HEK293T (cell line): Measurements from ENCODE around the gene C5orf24.
"Not testable (repeated sequence)": the region's sequence is repeated elsewhere in the genome, so short reads cannot be mapped to it uniquely, and the experiment has no call there.

Experiments
- CTCF ChIA-PET: fragments of 350-600 bp; formaldehyde crosslinking; extraction: SDS; loops from one replicate; lab custom pipeline; 2021; ENCODE audit warnings: antibody characterized with exemption, inconsistent platforms; lab: Yijun Ruan, JAX
- POLR2A ChIA-PET: fragments of 350-600 bp; formaldehyde crosslinking; extraction: SDS; loops from one replicate; lab custom pipeline; 2020; ENCODE audit warnings: antibody characterized with exemption, inconsistent platforms; lab: Yijun Ruan, JAX
- DNase-seq: peaks from one replicate; pipeline ENCODE4 v3.0.0; 2012; ENCODE audit warnings: mixed read lengths; ENCODE audit errors: extremely low spot score
- ARNT ChIP-seq: fragments of 450-650 bp; IDR thresholded peaks from 2 replicates; pipeline ENCODE4 v1.6.1; 2017; ENCODE audit warnings: mild to moderate bottlenecking
- BHLHE40 ChIP-seq: fragments of 450-650 bp; IDR thresholded peaks from 2 replicates; pipeline ENCODE4 v1.6.1; 2016; ENCODE audit warnings: mild to moderate bottlenecking, moderate library complexity, borderline replicate concordance
- CTBP1 ChIP-seq: fragments of 450-650 bp; IDR thresholded peaks from 2 replicates; pipeline ENCODE4 v1.6.1; 2016; ENCODE audit warnings: borderline replicate concordance
- ELF4 ChIP-seq: fragments of 450-650 bp; IDR thresholded peaks from 2 replicates; pipeline ENCODE4 v1.6.1; 2017; ENCODE audit warnings: antibody characterized with exemption
- FOXA1 ChIP-seq: fragments of 450-650 bp; IDR thresholded peaks from 2 replicates; pipeline ENCODE4 v1.6.1; 2016; ENCODE audit warnings: mild to moderate bottlenecking
- FOXK2 ChIP-seq: fragments of 450-650 bp; IDR thresholded peaks from 2 replicates; pipeline ENCODE4 v1.6.1; 2016; ENCODE audit warnings: mild to moderate bottlenecking
- FOXM1 ChIP-seq: fragments of 450-650 bp; IDR thresholded peaks from 2 replicates; pipeline ENCODE4 v1.6.1; 2017; ENCODE audit warnings: mild to moderate bottlenecking, borderline replicate concordance
- HDGF ChIP-seq: fragments of 450-650 bp; IDR thresholded peaks from 2 replicates; pipeline ENCODE4 v1.6.1; 2017; ENCODE audit warnings: antibody characterized with exemption, borderline replicate concordance
- L3MBTL2 ChIP-seq: fragments of 450-650 bp; conservative IDR thresholded peaks from 2 replicates; pipeline ENCODE4 v1.6.1; 2016; ENCODE audit warnings: mild to moderate bottlenecking
- LEF1 ChIP-seq: fragments of 450-650 bp; IDR thresholded peaks from 2 replicates; pipeline ENCODE4 v1.6.1; 2017; ENCODE audit warnings: mild to moderate bottlenecking, borderline replicate concordance
- NFRKB ChIP-seq: fragments of 450-650 bp; IDR thresholded peaks from 2 replicates; pipeline ENCODE4 v1.6.1; 2016; ENCODE audit warnings: mild to moderate bottlenecking, moderate library complexity
- PKNOX1 ChIP-seq: fragments of 450-650 bp; IDR thresholded peaks from 2 replicates; pipeline ENCODE4 v1.6.1; 2016
- SP1 ChIP-seq: fragments of 450-650 bp; IDR thresholded peaks from 2 replicates; pipeline ENCODE4 v1.6.1; 2017
- SUZ12 ChIP-seq: fragments of 450-650 bp; IDR thresholded peaks from 2 replicates; pipeline ENCODE4 v1.6.1; 2016; ENCODE audit warnings: mild to moderate bottlenecking
- TARDBP ChIP-seq: fragments of 450-650 bp; IDR thresholded peaks from 2 replicates; pipeline ENCODE4 v1.6.1; 2016
- ZNF384 ChIP-seq: fragments of 450-650 bp; IDR thresholded peaks from 2 replicates; pipeline ENCODE4 v1.6.1; 2016

Gene C5orf24

GRCh38 chr5:134873987-134874830 is 28.4 kb downstream of the C5orf24 start, which contains the start of gene TXNDC15:
Gene TXNDC15 (plus strand): TSS chr5:134874371. CDS start chr5:134874428, 57 bp downstream.
- CTCF ChIA-PET: interaction anchor here (0.5 to 1.1 kb wide), 2 partner anchors 15 to 31 kb away, joined by 4 to 7 read pairs; partner anchors contain the start of gene PCBD2
- peak; percentile 87 for DNase-seq
- POLR2A ChIA-PET: interaction anchor here (0.7 to 2.6 kb wide), 19 partner anchors 9 to 606 kb away, joined by 3 to 28 read pairs (median 5); partner anchors contain the start of genes C5orf24, CAMLG and PCBD2
- TF ChIP-seq ELF4 (peak; percentile 50), L3MBTL2 (peak; percentile 65), ARNT (no peak), FOXA1 (no peak), NFRKB (peak; percentile 64)

- DNase-seq: peak; percentile 37
- TF ChIP-seq SUZ12: no peak
- ChIA-PET CTCF (interaction anchor here (0.5 to 1.1 kb wide), 2 partner anchors 16 to 30 kb away, joined by 4 to 7 read pairs; partner anchors contain the start of gene PCBD2), POLR2A (interaction anchor here (0.9 to 2.6 kb wide), 12 partner anchors 8 to 342 kb away, joined by 3 to 28 read pairs (median 6); partner anchors contain the start of genes C5orf24 and PCBD2)
Observed at GRCh38 chr5:134874831-134875655, 29.3 kb downstream of the C5orf24 start.

GRCh38 chr5:134877159-134877558 is 31.4 kb downstream of the C5orf24 start:
- DNase-seq: no peak
- POLR2A ChIA-PET: interaction anchor here (1.1 to 1.3 kb wide), 2 partner anchors 27 to 32 kb away, joined by 3 to 4 read pairs; partner anchors contain the start of genes C5orf24 and PCBD2
- CTCF ChIA-PET: no interaction called here
- TF ChIP-seq FOXK2: no peak
- TF ChIP-seq FOXA1: no peak
- no peak for TF ChIP-seq NFRKB
- TF ChIP-seq PKNOX1: no peak
- TF ChIP-seq ZNF384: no peak
- TF ChIP-seq ARNT: no peak
- no peak for TF ChIP-seq LEF1
- no peak for TF ChIP-seq L3MBTL2
- no peak for TF ChIP-seq ELF4
- no peak for TF ChIP-seq TARDBP
- TF ChIP-seq BHLHE40: no peak
- TF ChIP-seq HDGF: no peak
- no peak for TF ChIP-seq CTBP1
- no peak for TF ChIP-seq SUZ12

- no peak for DNase-seq
- POLR2A ChIA-PET: interaction anchor here (1.1 kb wide), 1 partner anchor 26 kb away, joined by 3 read pairs; no protein-coding TSS in a partner anchor
- CTCF ChIA-PET: interaction anchor here (0.8 kb wide), 1 partner anchor 26 kb away, joined by 4 read pairs; the partner anchor contains the start of gene PCBD2
- no peak for TF ChIP-seq LEF1
Observed at GRCh38 chr5:134878403-134878802, 32.6 kb downstream of the C5orf24 start.

GRCh38 chr5:134879456-134879855 is 33.7 kb downstream of the C5orf24 start:
- DNase-seq: no peak
- ChIA-PET CTCF (no interaction called here), POLR2A (no interaction called here)
- TF ChIP-seq FOXM1 (no peak), FOXA1 (no peak), FOXK2 (no peak), ARNT (no peak), ELF4 (no peak), SP1 (no peak), L3MBTL2 (no peak)

GRCh38 chr5:134880937-134881336 is 35.2 kb downstream of the C5orf24 start:
- POLR2A ChIA-PET, DNase-seq, CTCF ChIA-PET: not testable (repeated sequence)

- DNase-seq, CTCF ChIA-PET, POLR2A ChIA-PET: not testable (repeated sequence)
Observed at GRCh38 chr5:134881711-134882110, 35.9 kb downstream of the C5orf24 start.

GRCh38 chr5:134887593-134888159 is 41.9 kb downstream of the C5orf24 start:
- ChIA-PET CTCF (no interaction called here), POLR2A (no interaction called here)
- DNase-seq: no peak
- TF ChIP-seq ZNF384 (no peak), LEF1 (no peak), PKNOX1 (no peak), NFRKB (no peak), FOXM1 (no peak), CTBP1 (no peak)
